GM23338 (cell line): ENCODE measurements around the gene HOXC5. TPM values are rescaled to one million over a fixed set of nuclear protein-coding genes. Genes with fewer than 3 reads are reported as not detected.
A peak's percentile ranks its signal among the peaks of the same experiment; 100 is the strongest.

Experiments used
- ATAC-seq: fragments of 200-7000 bp; cut with Tn5 transposase; 3 replicates; pipeline ENCODE4 v1.9.1; 2020
- DNase-seq: peaks from one replicate; pipeline ENCODE4 v3.0.0-alpha.2; 2015; ENCODE audit warnings: low spot score
- H2AFZ ChIP-seq: fragments of 200-600 bp; sonication (generic); 2 replicates; pipeline ENCODE4 v1.8.0; 2016; ENCODE audit warnings: antibody characterized with exemption, mild to moderate bottlenecking, moderate library complexity
- H3F3A ChIP-seq: fragments of 200-600 bp; sonication (generic); replicated peaks from 2 replicates; pipeline ENCODE4 v1.8.0; 2017; ENCODE audit warnings: antibody characterized with exemption, mixed run types, low read depth
- H3K27ac ChIP-seq: fragments of 200-600 bp; sonication (generic); 2 replicates; pipeline ENCODE4 v1.6.1; 2016; ENCODE audit warnings: low read depth
- H3K27me3 ChIP-seq: fragments of 200-600 bp; sonication (generic); 2 replicates; pipeline ENCODE4 v1.8.0; 2016; ENCODE audit warnings: mild to moderate bottlenecking, mixed run types, moderate library complexity; ENCODE audit not compliant: insufficient read depth
- H3K36me3 ChIP-seq: fragments of 200-600 bp; sonication (generic); 2 replicates; pipeline ENCODE4 v1.8.0; 2016; ENCODE audit warnings: mild to moderate bottlenecking; ENCODE audit not compliant: insufficient read depth
- H3K4me1 ChIP-seq: fragments of 200-600 bp; sonication (generic); 2 replicates; pipeline ENCODE4 v1.8.0; 2016; ENCODE audit warnings: mild to moderate bottlenecking, moderate library complexity; ENCODE audit not compliant: insufficient read depth
- H3K4me2 ChIP-seq: fragments of 200-600 bp; sonication (generic); 2 replicates; pipeline ENCODE4 v1.7.1; 2017; ENCODE audit warnings: mixed run types
- H3K4me3 ChIP-seq: fragments of 200-600 bp; sonication (generic); 2 replicates; pipeline ENCODE4 v1.6.1; 2016; ENCODE audit warnings: mixed run types
- H3K79me2 ChIP-seq: fragments of 200-600 bp; sonication (generic); replicated peaks from 2 replicates; pipeline ENCODE4 v1.8.0; 2017; ENCODE audit warnings: mild to moderate bottlenecking; ENCODE audit not compliant: insufficient read depth
- H3K9me2 ChIP-seq: fragments of 200-600 bp; sonication (generic); 2 replicates; pipeline ENCODE4 v1.8.0; 2017; ENCODE audit not compliant: insufficient read depth
- H4K20me1 ChIP-seq: fragments of 200-600 bp; sonication (generic); replicated peaks from 2 replicates; pipeline ENCODE4 v1.8.0; 2017; ENCODE audit warnings: mild to moderate bottlenecking; ENCODE audit not compliant: insufficient read depth
- H3K27ac Mint-ChIP-seq: 2 replicates; pipeline ENCODE4 v1.8.0; 2020; ENCODE audit warnings: inconsistent platforms, mild to moderate bottlenecking, moderate library complexity, mixed read lengths
- H3K27me3 Mint-ChIP-seq: 3 replicates; pipeline ENCODE4 v1.8.0; 2022; ENCODE audit warnings: low read depth, mild to moderate bottlenecking, moderate library complexity, mixed read lengths, inconsistent platforms; ENCODE audit not compliant: insufficient read depth, poor library complexity
- H3K36me3 Mint-ChIP-seq: 3 replicates; pipeline ENCODE4 v1.8.0; 2021; ENCODE audit warnings: low read depth, mild to moderate bottlenecking, inconsistent platforms, moderate library complexity, mixed read lengths
- H3K4me1 Mint-ChIP-seq: 3 replicates; pipeline ENCODE4 v1.8.0; 2020; ENCODE audit warnings: mild to moderate bottlenecking, inconsistent platforms, mixed read lengths
- H3K4me3 Mint-ChIP-seq: 3 replicates; pipeline ENCODE4 v1.8.0; 2021; ENCODE audit warnings: moderate library complexity, mild to moderate bottlenecking, inconsistent platforms, mixed read lengths
- H3K9me3 Mint-ChIP-seq: 3 replicates; pipeline ENCODE4 v1.8.0; 2020; ENCODE audit warnings: moderate library complexity, mild to moderate bottlenecking, inconsistent platforms, mixed read lengths
- CREB1 ChIP-seq: fragments of 250-450 bp; sonication (Bioruptor Pico); IDR thresholded peaks from 2 replicates; pipeline ENCODE4 v1.5.0; 2020; ENCODE audit warnings: low read depth, mild to moderate bottlenecking, moderate library complexity
- EZH2 ChIP-seq: fragments of 200-600 bp; sonication (generic); IDR thresholded peaks from one replicate; pipeline ENCODE4 v1.8.0; 2017; ENCODE audit warnings: antibody characterized with exemption, mild to moderate bottlenecking, low read depth; ENCODE audit not compliant: unreplicated experiment
- EZH2phosphoT487 ChIP-seq: fragments of 200-600 bp; sonication (generic); IDR thresholded peaks from one replicate; pipeline ENCODE4 v1.8.1; 2018; ENCODE audit warnings: antibody characterized with exemption; ENCODE audit not compliant: unreplicated experiment
- JUNB ChIP-seq: IDR thresholded peaks from one replicate; pipeline ENCODE4 v1.6.1; 2016; ENCODE audit warnings: antibody characterized with exemption; ENCODE audit not compliant: unreplicated experiment
- NANOG ChIP-seq: IDR thresholded peaks from 2 replicates; pipeline ENCODE4 v1.6.1; 2016; ENCODE audit warnings: antibody characterized with exemption, borderline replicate concordance
- POLR2AphosphoS5 ChIP-seq: IDR thresholded peaks from 2 replicates; pipeline ENCODE4 v1.6.1; 2016; ENCODE audit warnings: antibody characterized with exemption, low read depth
- STAT1 ChIP-seq: IDR thresholded peaks from one replicate; pipeline ENCODE4 v1.6.1; 2016; ENCODE audit warnings: antibody characterized with exemption; ENCODE audit not compliant: unreplicated experiment
- ZNF331 ChIP-seq: fragments of 250-450 bp; sonication (Bioruptor Pico); IDR thresholded peaks from 2 replicates; pipeline ENCODE4 v1.5.0; 2020; ENCODE audit warnings: low read depth, mild to moderate bottlenecking, moderate library complexity
- polyA plus RNA-seq: library from polyadenylated mRNA; unstranded; fragments of >200 nt; fragmentation: Nextera tagmentation; extraction: Ambion mirVana; gene quantifications from 2 replicates; pipeline ENCODE4 v1.2.1, GENCODE V29; 2016
- total RNA-seq: library from RNA; depleted of rRNA; stranded (reverse); fragments of >200 nt; shearing (Covaris generic); gene quantifications from 2 replicates; pipeline ENCODE4 v1.2.3, GENCODE V29; 2014
- TF ChIP-seq, protein P1 (sequence below): IDR thresholded peaks from 2 replicates; pipeline ENCODE4 v1.6.1; 2016; ENCODE audit warnings: antibody characterized with exemption
- TF ChIP-seq, protein P2 (sequence below), 2 experiments: fragments of 200-600 bp in 1 of 2; sonication (generic) in 1 of 2; conservative IDR thresholded peaks; 2 replicates each; pipeline versions ENCODE4 v1.5.1 to v1.6.1; 2016 to 2017; ENCODE audit warnings: antibody characterized with exemption in 2 of 2, low read depth in 2 of 2, mild to moderate bottlenecking in 2 of 2, moderate library complexity in 1 of 2

HOXC5 gene
- total and polyA plus RNA-seq, 2 experiments from 2014 or later: not detected

- Histone ChIP-seq H3K27me3 (peaks cover 100% of the 10 kb centered on the region), H3K36me3 (no peaks in the 10 kb centered on the region; the same call in 1 of the 2 replicates), H3K9me2 (no peaks in the 10 kb centered on the region), H4K20me1 (peaks cover 47% of the 10 kb centered on the region), H3K4me2 (peak overlapping the region; percentile 48; the same call in 1 of the 2 replicates), H3F3A (peaks cover 33% of the 10 kb centered on the region; the same call in 1 of the 2 replicates), H2AFZ (no peak overlapping the region), H3K27ac (no peak overlapping the region), H3K4me1 (peaks cover 43% of the 10 kb centered on the region), H3K79me2 (no peaks in the 10 kb centered on the region), H3K4me3 (no peak overlapping the region)
- TF ChIP-seq EZH2 (peak; percentile 75), NANOG (no peak)
- Mint-ChIP-seq H3K4me1 (peaks cover 27% of the 10 kb centered on the region), H3K27ac (no peak overlapping the region), H3K9me3 (peaks cover 3% of the 10 kb centered on the region), H3K4me3 (no peak overlapping the region), H3K36me3 (no peaks in the 10 kb centered on the region; the same call in 2 of the 3 replicates), H3K27me3 (peaks cover 99% of the 10 kb centered on the region)
- no peak for ATAC-seq
- peak; percentile 61 for DNase-seq
Observed at GRCh38 chr12:54025499-54026405, 7.1 kb upstream of the HOXC5 start.

DNA sequence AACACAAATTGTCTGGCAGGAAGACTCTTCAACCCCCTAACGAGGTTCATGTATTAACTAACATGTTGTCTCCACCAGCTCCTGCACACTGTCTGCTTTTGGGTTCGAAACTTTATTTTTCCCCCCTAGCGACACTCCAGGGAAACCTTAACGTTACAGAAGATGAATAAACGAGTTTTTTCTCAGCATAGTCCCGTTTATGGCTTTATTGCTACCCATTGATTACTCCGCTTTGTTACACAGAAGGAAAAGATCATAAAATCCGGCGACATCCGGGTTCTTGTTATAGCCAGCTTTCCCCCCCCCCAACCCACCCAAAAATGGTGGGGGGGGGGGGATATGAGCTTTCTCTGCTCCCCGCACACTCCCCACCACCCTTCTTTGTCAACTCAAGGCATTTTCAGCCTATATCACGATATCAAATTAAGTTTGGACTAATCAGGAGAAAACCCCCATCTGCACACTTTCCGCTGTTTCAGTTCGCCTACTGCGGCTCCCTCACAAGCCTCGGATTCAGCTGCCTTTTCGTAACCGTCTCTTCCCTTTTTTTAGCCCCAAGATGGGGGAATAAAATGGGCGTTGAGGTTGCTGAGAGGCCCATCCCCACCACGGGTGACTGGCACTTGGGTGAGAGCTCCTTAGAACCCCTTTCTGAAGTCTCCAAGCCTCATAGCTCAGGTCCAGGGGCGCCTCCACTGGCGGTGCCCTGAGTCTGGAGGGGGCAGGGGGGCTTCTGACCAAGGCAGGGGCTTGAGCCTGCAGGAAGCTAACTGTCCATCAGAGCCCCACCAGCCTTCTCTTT is 6.0 kb upstream of the HOXC5 start:
- Histone ChIP-seq H3K27ac (no peak overlapping the region), H3K9me2 (no peaks in the 10 kb centered on the region), H4K20me1 (peaks cover 52% of the 10 kb centered on the region), H3F3A (peaks cover 37% of the 10 kb centered on the region; the same call in 1 of the 2 replicates), H3K4me1 (peaks cover 43% of the 10 kb centered on the region), H3K79me2 (no peaks in the 10 kb centered on the region), H3K36me3 (no peaks in the 10 kb centered on the region; the same call in 1 of the 2 replicates), H3K4me2 (no peak overlapping the region), H3K4me3 (no peak overlapping the region), H2AFZ (no peak overlapping the region), H3K27me3 (peaks cover 100% of the 10 kb centered on the region)
- ATAC-seq (no peak), DNase-seq (no peak)
- H3K27ac Mint-ChIP-seq: no peak overlapping the region
- TF ChIP-seq STAT1: no peak
- peak; percentile 60 for TF ChIP-seq EZH2
- TF ChIP-seq, protein P1, sequence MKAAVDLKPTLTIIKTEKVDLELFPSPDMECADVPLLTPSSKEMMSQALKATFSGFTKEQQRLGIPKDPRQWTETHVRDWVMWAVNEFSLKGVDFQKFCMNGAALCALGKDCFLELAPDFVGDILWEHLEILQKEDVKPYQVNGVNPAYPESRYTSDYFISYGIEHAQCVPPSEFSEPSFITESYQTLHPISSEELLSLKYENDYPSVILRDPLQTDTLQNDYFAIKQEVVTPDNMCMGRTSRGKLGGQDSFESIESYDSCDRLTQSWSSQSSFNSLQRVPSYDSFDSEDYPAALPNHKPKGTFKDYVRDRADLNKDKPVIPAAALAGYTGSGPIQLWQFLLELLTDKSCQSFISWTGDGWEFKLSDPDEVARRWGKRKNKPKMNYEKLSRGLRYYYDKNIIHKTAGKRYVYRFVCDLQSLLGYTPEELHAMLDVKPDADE: no peak
- no peak for TF ChIP-seq POLR2AphosphoS5
- TF ChIP-seq ZNF331 (CRISPR knock-in tag): no peak
- peaks cover 99% of the 10 kb centered on the region for H3K27me3 Mint-ChIP-seq
- peaks cover 24% of the 10 kb centered on the region for H3K4me1 Mint-ChIP-seq
- no peaks in the 10 kb centered on the region; the same call in 2 of the 3 replicates for H3K36me3 Mint-ChIP-seq
- no peak overlapping the region for H3K4me3 Mint-ChIP-seq
- peaks cover 6% of the 10 kb centered on the region for H3K9me3 Mint-ChIP-seq

DNA sequence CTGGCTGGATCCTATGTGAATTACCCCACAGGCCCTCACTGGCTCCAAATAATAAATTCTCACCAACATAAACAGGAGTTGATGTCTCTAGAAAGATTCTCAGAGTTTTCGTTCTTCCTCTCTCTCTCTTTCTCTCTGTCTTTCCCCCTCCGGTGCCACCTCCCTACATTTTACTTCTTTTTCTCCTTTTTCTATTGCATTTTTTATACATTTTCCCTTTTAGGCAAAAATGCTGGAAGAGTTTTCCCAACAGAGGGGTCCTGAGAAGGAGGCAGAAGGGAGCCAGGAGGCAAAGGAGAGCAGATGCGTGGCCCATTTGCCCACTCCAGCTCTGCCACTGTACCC is 5.4 kb upstream of the HOXC5 start:
- H2AFZ ChIP-seq: no peak overlapping the region
- Mint-ChIP-seq H3K36me3 (no peaks in the 10 kb centered on the region; the same call in 2 of the 3 replicates), H3K4me3 (no peak overlapping the region), H3K27ac (no peak overlapping the region), H3K27me3 (peaks cover 99% of the 10 kb centered on the region), H3K9me3 (peaks cover 6% of the 10 kb centered on the region), H3K4me1 (peaks cover 24% of the 10 kb centered on the region)
- no peaks in the 10 kb centered on the region for H3K9me2 ChIP-seq
- peaks cover 100% of the 10 kb centered on the region for H3K27me3 ChIP-seq
- peaks cover 48% of the 10 kb centered on the region for H4K20me1 ChIP-seq
- ATAC-seq (no peak), DNase-seq (no peak)
- no peak overlapping the region for H3K4me2 ChIP-seq
- H3K36me3 ChIP-seq: no peaks in the 10 kb centered on the region; the same call in 1 of the 2 replicates
- H3K4me3 ChIP-seq: no peak overlapping the region
- no peaks in the 10 kb centered on the region for H3K79me2 ChIP-seq
- peaks cover 43% of the 10 kb centered on the region for H3K4me1 ChIP-seq
- H3K27ac ChIP-seq: no peak overlapping the region
- peaks cover 38% of the 10 kb centered on the region; the same call in 1 of the 2 replicates for H3F3A ChIP-seq
- TF ChIP-seq EZH2 (no peak), POLR2AphosphoS5 (no peak), JUNB (no peak), NANOG (no peak), EZH2phosphoT487 (no peak), CREB1 (CRISPR knock-in tag) (no peak)
- TF ChIP-seq, protein P2, sequence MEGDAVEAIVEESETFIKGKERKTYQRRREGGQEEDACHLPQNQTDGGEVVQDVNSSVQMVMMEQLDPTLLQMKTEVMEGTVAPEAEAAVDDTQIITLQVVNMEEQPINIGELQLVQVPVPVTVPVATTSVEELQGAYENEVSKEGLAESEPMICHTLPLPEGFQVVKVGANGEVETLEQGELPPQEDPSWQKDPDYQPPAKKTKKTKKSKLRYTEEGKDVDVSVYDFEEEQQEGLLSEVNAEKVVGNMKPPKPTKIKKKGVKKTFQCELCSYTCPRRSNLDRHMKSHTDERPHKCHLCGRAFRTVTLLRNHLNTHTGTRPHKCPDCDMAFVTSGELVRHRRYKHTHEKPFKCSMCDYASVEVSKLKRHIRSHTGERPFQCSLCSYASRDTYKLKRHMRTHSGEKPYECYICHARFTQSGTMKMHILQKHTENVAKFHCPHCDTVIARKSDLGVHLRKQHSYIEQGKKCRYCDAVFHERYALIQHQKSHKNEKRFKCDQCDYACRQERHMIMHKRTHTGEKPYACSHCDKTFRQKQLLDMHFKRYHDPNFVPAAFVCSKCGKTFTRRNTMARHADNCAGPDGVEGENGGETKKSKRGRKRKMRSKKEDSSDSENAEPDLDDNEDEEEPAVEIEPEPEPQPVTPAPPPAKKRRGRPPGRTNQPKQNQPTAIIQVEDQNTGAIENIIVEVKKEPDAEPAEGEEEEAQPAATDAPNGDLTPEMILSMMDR (conservative IDR thresholded peaks at IDR 0.05; ENCODE audit: low read depth in 2 of 2): no peak
- TF ChIP-seq, protein P1: no peak
